GM21447 (cell line): ENCODE measurements around the gene C1orf159.
"Not testable (repeated sequence)": the region's sequence is repeated elsewhere in the genome, so short reads cannot be mapped to it uniquely, and the experiment has no call there.

Experiments
- ATAC-seq: cut with Tn5 transposase; IDR thresholded peaks from one replicate; pipeline ENCODE4 v1.9.1; 2021; ENCODE audit not compliant: unreplicated experiment

The C1orf159 gene

DNA sequence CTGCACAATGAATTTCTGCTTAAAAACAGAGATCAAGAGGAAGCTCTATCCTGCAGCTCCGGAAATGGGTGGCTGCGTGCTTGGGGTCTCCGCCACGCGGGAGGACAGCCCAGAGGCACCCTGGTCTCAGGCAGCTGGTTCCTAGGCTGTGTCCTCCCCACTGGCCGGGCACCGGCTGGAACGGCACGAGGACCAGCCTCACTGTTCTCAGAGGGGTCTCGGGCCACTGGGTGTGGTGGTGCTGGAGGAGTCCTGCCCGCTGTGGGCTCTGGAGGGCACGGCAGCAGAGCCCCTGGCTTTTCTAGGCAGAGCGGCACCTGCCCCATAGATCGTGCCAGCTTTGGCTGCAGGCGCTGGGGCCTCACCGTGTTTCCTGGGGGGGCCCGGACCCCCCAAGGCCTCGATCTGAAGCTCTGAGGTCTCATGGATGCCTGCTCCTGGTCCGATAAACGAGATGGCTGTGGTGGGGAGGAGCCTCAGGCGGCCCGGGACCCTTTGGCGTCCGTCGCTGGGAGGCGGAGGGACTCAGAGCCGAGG is 33.6 kb downstream of the C1orf159 start:
- ATAC-seq: no peak

DNA sequence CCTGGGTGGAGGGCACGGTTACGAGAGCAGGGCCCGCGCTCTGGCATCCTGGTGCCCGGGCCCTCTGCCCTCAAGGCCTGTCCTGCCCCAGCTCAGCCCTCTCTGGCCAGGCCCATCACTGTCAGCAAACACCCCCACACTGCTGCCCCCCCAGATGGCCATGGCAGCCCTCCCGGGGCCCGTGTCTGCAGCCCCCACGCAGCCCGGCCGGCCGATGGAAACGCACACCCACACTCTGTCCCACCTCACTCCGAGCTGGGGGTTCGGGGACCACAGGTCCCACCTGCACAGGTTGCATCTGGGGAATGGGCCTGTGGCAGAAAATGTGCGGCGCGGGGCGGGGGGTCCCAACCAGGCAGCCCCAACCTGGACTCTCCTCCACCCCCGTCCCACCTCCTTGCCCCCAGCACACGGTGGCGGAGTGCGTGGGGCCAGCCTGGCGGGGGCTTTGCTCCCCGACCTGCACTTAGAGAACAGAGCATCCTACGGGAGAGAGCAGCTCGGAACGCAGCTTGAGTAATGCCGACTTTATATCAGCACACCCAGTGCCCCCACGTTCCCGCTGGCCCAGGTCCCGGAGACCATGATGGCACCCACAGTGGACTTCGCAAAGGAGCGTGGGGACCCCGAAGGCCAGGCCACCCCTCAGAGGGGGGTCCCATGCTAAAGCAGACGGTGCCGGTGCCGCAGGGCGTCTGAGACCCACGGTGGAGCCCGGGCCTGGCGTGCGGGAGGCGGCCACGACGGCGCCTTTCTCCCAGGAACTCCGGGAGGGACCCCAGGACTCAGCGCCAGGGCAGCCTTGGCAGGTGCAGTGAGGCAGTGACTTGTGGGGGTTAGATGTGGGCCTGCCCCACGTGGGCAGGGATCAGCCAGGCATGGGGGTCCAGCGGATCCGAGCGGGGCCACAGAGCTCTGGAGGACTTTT is 34.3 kb downstream of the C1orf159 start:
- ATAC-seq: no peak

- ATAC-seq: no peak
Observed at GRCh38 chr1:1080951-1081310, 35.0 kb downstream of the C1orf159 start.

DNA sequence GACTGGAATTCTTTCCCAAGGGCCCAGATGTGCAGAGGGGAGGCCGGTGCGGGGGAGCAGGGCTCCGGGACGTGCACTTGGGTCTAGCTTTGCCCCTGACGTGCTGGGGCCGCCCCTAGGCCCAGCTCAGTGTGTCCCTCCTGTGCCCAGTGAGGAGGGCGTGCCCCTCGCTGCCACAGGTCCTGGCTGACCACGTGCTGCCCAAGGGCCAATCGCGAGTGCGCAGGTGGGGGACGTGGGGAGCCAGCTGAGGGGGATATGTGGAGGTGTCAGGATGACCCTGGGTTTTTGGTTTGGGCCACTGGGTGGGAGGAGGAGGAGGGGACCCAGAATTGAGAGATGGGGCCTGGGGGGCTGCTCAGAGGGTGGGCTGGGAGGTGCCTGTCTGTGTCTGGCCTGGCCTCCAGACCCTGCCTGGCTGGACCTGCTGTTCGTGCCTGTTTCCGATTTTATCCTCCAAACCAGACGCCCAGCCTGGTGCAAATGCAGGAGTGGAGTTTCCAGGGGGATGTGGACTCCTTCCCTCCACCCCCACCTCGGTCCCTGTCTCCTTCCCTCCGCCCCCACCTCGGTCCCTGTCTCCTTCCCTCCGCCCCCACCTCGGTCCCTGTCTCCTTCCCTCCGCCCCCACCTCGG is 35.6 kb downstream of the C1orf159 start:
- peak; percentile 39 for ATAC-seq

GRCh38 chr1:1079408-1080121 is 36.3 kb downstream of the C1orf159 start:
- ATAC-seq: peak; percentile 54

DNA sequence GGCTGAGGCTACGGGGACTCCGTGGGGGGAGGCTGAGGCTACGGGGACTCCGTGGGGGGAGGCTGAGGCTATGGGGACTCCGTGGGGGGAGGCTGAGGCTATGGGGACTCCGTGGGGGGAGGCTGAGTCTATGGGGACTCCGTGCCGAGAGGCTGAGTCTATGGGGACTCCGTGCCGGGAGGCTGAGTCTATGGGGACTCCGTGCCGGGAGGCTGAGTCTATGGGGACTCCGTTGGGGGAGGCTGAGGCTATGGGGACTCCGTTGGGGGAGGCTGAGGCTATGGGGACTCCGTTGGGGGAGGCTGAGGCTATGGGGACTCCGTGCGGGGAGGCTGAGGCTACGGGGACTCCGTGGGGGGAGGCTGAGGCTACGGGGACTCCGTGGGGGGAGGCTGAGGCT is 38.5 kb downstream of the C1orf159 start:
- not testable (repeated sequence) for ATAC-seq

GRCh38 chr1:1075148-1075935 is 40.5 kb downstream of the C1orf159 start:
- ATAC-seq: no peak

GRCh38 chr1:1074631-1075147 is 41.2 kb downstream of the C1orf159 start:
- no peak for ATAC-seq

DNA sequence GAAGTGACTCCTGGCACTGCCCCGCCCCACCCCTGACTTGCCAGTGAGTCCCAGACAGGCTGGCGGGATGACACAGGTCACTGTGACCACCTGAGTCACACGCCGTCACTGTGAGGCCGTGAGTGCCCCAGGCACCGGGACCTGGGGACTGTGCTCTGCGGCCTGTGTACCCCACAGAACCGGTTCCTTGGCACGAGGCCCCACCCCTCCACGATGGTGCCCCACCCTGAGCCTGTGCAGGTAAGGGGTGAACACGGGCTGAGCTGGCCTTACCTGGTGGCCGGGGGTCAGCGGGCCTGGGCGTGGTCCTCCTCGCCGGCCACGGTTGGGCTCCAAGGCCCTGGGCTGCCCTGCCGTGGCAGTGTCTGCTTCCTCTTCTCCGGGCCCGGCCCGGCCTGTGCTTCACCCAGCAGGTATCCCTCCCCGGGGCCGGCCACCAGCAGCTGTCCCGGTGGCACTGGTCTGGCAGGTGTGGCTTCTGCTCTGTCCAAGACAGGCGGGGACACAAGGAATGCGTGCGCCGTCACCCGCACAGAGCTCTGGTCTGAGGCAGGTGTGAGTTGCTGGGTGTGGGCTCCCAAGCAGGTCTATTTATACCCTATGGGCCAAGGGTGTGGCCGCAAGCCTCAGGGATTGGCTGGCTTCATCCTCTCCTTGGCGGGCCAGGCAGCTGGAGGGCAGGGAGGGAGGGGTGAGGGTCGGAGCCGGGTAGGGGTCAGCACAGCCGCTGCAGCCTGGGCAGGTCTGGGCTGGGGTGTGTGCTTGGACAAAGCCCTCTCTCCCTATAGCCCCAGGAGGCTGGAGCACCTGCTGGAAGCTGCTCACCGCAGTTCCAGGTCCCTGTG is 41.9 kb downstream of the C1orf159 start, which contains the start of gene RNF223:
TSS of gene RNF223 (minus strand) at position 564 of the 845 bp plus-strand sequence. CDS start 1,740 bp downstream, outside the sequence.
- ATAC-seq: no peak

GRCh38 chr1:1072849-1073742 is 42.8 kb downstream of the C1orf159 start:
- ATAC-seq: no peak

- no peak for ATAC-seq
Observed at GRCh38 chr1:1072299-1072848, 43.5 kb downstream of the C1orf159 start.

- no peak for ATAC-seq
Observed at GRCh38 chr1:1071486-1072298, 44.2 kb downstream of the C1orf159 start.

- ATAC-seq: no peak
Observed at GRCh38 chr1:1069711-1070676, 45.9 kb downstream of the C1orf159 start.

DNA sequence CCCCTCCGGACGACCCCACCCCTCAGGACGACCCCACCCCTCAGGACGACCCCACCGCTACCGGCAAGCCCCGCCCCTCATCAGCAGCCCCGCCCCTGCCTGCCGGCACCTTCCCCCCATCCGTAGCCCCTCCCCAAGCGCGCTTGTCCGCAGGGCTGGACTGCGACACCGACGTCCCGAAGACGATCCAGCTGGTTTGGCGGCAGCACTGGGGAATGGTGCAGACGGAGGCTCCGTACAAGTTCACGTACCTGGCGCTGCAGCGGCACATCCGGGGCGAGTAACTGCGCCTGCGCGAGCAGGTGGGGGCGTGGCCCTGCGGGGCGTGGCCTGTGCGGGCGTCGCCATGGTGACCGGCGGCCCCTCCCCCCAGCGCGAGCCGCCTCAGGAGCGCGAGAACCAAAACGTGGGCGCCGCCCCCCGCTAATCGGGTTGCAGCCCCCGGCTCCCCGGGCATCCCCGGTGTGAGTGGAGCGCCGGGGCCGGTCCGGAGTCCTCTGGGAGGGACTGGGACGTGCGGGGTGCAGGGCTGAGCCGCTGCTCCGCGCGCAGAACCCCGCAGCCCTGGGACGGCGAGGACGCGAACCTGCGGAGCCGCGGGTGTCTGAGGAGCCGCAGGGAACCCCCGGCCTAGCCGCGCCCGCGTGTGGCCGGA is 46.7 kb downstream of the C1orf159 start:
- ATAC-seq: peak; percentile 37

GRCh38 chr1:1068517-1069055 is 47.3 kb downstream of the C1orf159 start:
- ATAC-seq: no peak
